Activated CD4-positive, alpha-beta T cell treated with anti-CD3 and anti-CD28 coated beads, Interleukin-2, amount 10 ng/mL, durations not matched to agents 24 days and 14 days (primary cell): Measurements from ENCODE around the gene METTL26. TPM values are rescaled to one million over a fixed set of nuclear protein-coding genes. Genes with fewer than 3 reads are reported as not detected.
A peak's percentile ranks its signal among the peaks of the same experiment; 100 is the strongest.

ENCODE experiments used
- DNase-seq: peaks from one replicate; pipeline ENCODE4 v3.0.0; 2022
- H3K27ac Mint-ChIP-seq: one replicate; pipeline ENCODE4 v1.8.0; 2022; ENCODE audit warnings: mild to moderate bottlenecking, mixed read lengths
- H3K27me3 Mint-ChIP-seq: one replicate; pipeline ENCODE4 v1.8.0; 2022; ENCODE audit warnings: mixed read lengths
- H3K36me3 Mint-ChIP-seq: one replicate; pipeline ENCODE4 v1.8.0; 2022; ENCODE audit warnings: low read depth, mild to moderate bottlenecking, mixed read lengths
- H3K4me1 Mint-ChIP-seq: one replicate; pipeline ENCODE4 v1.8.0; 2021; ENCODE audit warnings: mixed read lengths
- H3K4me3 Mint-ChIP-seq: one replicate; pipeline ENCODE4 v1.8.0; 2022; ENCODE audit warnings: mild to moderate bottlenecking, moderate library complexity, mixed read lengths
- H3K9me3 Mint-ChIP-seq: one replicate; pipeline ENCODE4 v1.8.0; 2021; ENCODE audit warnings: mixed read lengths
- intact Hi-C: fragments of 100-400 bp; cut with micrococcal nuclease; formaldehyde crosslinking; loops from one replicate; pipeline ENCODE4 v1.15.1; 2023
- total RNA-seq: library from RNA; stranded (reverse); gene quantifications from 2 replicates; pipeline ENCODE4 v1.2.3, GENCODE V29; 2022

Gene METTL26
- total RNA-seq, 1 donor from 2014 or later = 153 TPM

GRCh38 chr16:660132-660458, 24.0 kb upstream of the METTL26 start:
- intact Hi-C loops = loop anchor here (10.0 kb wide), 1 partner anchor 95 kb away; the partner anchor contains the start of genes NHLRC4, PIGQ and PRR35
- H3K4me3 Mint-ChIP-seq = no peak overlapping the region
- no peak for DNase-seq
- peaks cover 2% of the 10 kb centered on the region for H3K36me3 Mint-ChIP-seq
- H3K4me1 Mint-ChIP-seq = peaks cover 4% of the 10 kb centered on the region
- no peaks in the 10 kb centered on the region for H3K9me3 Mint-ChIP-seq
- no peaks in the 10 kb centered on the region for H3K27me3 Mint-ChIP-seq
- no peak overlapping the region for H3K27ac Mint-ChIP-seq

- no peak overlapping the region for H3K27ac Mint-ChIP-seq
- no peaks in the 10 kb centered on the region for H3K9me3 Mint-ChIP-seq
- H3K4me1 Mint-ChIP-seq = peaks cover 4% of the 10 kb centered on the region
- no peak for DNase-seq
- H3K36me3 Mint-ChIP-seq = peaks cover 2% of the 10 kb centered on the region
- intact Hi-C loops = loop anchor here (10.0 kb wide), 1 partner anchor 95 kb away; the partner anchor contains the start of genes NHLRC4, PIGQ and PRR35
- no peak overlapping the region for H3K4me3 Mint-ChIP-seq
- no peaks in the 10 kb centered on the region for H3K27me3 Mint-ChIP-seq
Observed at GRCh38 chr16:659618-660017, 23.5 kb upstream of the METTL26 start.

- Mint-ChIP-seq H3K27ac (no peak overlapping the region), H3K36me3 (peaks cover 2% of the 10 kb centered on the region), H3K4me3 (no peak overlapping the region), H3K27me3 (no peaks in the 10 kb centered on the region), H3K4me1 (peaks cover 4% of the 10 kb centered on the region), H3K9me3 (no peaks in the 10 kb centered on the region)
- no peak for DNase-seq
- intact Hi-C loops = no loop called here
Observed at GRCh38 chr16:658679-659571, 22.8 kb upstream of the METTL26 start.

- Mint-ChIP-seq H3K27me3 (no peaks in the 10 kb centered on the region), H3K36me3 (no peaks in the 10 kb centered on the region), H3K4me3 (no peak overlapping the region), H3K27ac (no peak overlapping the region), H3K9me3 (no peaks in the 10 kb centered on the region), H3K4me1 (peaks cover 4% of the 10 kb centered on the region)
- no peak for DNase-seq
- intact Hi-C loops = no loop called here
Observed at GRCh38 chr16:657487-657886, 21.4 kb upstream of the METTL26 start.

GRCh38 chr16:654034-654433, 17.9 kb upstream of the METTL26 start:
- Mint-ChIP-seq H3K36me3 (no peaks in the 10 kb centered on the region), H3K27me3 (no peaks in the 10 kb centered on the region), H3K27ac (no peak overlapping the region), H3K4me3 (no peak overlapping the region), H3K9me3 (no peaks in the 10 kb centered on the region), H3K4me1 (no peaks in the 10 kb centered on the region)
- DNase-seq = no peak
- intact Hi-C loops = no loop called here

- intact Hi-C loops = no loop called here
- Mint-ChIP-seq H3K4me3 (no peak overlapping the region), H3K27ac (no peak overlapping the region), H3K36me3 (peaks cover 2% of the 10 kb centered on the region), H3K27me3 (no peaks in the 10 kb centered on the region), H3K4me1 (no peaks in the 10 kb centered on the region), H3K9me3 (no peaks in the 10 kb centered on the region)
- no peak for DNase-seq
Observed at GRCh38 chr16:652454-653305, 16.6 kb upstream of the METTL26 start.

- no peak for DNase-seq
- no peak overlapping the region for H3K4me3 Mint-ChIP-seq
- H3K9me3 Mint-ChIP-seq = no peaks in the 10 kb centered on the region
- no peaks in the 10 kb centered on the region for H3K27me3 Mint-ChIP-seq
- intact Hi-C loops = no loop called here
- peaks cover 5% of the 10 kb centered on the region for H3K36me3 Mint-ChIP-seq
- peaks cover 1% of the 10 kb centered on the region for H3K4me1 Mint-ChIP-seq
- no peak overlapping the region for H3K27ac Mint-ChIP-seq
Observed at GRCh38 chr16:651844-652243, 15.7 kb upstream of the METTL26 start.

- Mint-ChIP-seq H3K4me1 (peaks cover 4% of the 10 kb centered on the region), H3K27ac (peak overlapping the region; percentile 11), H3K36me3 (peaks cover 9% of the 10 kb centered on the region), H3K9me3 (no peaks in the 10 kb centered on the region), H3K27me3 (no peaks in the 10 kb centered on the region), H3K4me3 (peak overlapping the region; percentile 79)
- DNase-seq = peak; percentile 77
- intact Hi-C loops = loop anchor here (1.0 to 2.0 kb wide), 4 partner anchors 8 to 61 kb away; partner anchors contain the start of genes JMJD8 and MCRIP2
Observed at GRCh38 chr16:649631-650030, 13.5 kb upstream of the METTL26 start.

- H3K36me3 Mint-ChIP-seq = peaks cover 10% of the 10 kb centered on the region
- peak within 1 kb of the TSS; percentile 86 for H3K4me3 Mint-ChIP-seq
- H3K27ac Mint-ChIP-seq = peak within 1 kb of the TSS; percentile 85
- intact Hi-C loops = loop anchor here (1.0 to 2.0 kb wide), 4 partner anchors 8 to 60 kb away; partner anchors contain the start of genes JMJD8 and MCRIP2
- DNase-seq = peak; percentile 98
- no peaks in the 10 kb centered on the region for H3K9me3 Mint-ChIP-seq
- peaks cover 7% of the 10 kb centered on the region for H3K4me1 Mint-ChIP-seq
- H3K27me3 Mint-ChIP-seq = no peaks in the 10 kb centered on the region
Observed at GRCh38 chr16:648781-649589, 12.9 kb upstream of the METTL26 start, which contains the start of gene WDR90. Gene WDR90, plus strand, starts transcription at chr16:649365. Its CDS starts 52 bp downstream, at chr16:649417.

- DNase-seq = peak; percentile 77
- intact Hi-C loops = loop anchor here (2.0 kb wide), 2 partner anchors 37 to 59 kb away; partner anchors contain the start of gene JMJD8
- H3K36me3 Mint-ChIP-seq = peaks cover 10% of the 10 kb centered on the region
- H3K27ac Mint-ChIP-seq = peak overlapping the region; percentile 85
- no peaks in the 10 kb centered on the region for H3K27me3 Mint-ChIP-seq
- H3K4me3 Mint-ChIP-seq = peak overlapping the region; percentile 86
- peaks cover 10% of the 10 kb centered on the region for H3K4me1 Mint-ChIP-seq
- no peaks in the 10 kb centered on the region for H3K9me3 Mint-ChIP-seq
Observed at GRCh38 chr16:648071-648780, 12.1 kb upstream of the METTL26 start.

- Mint-ChIP-seq H3K27me3 (no peaks in the 10 kb centered on the region), H3K36me3 (peaks cover 10% of the 10 kb centered on the region), H3K27ac (no peak overlapping the region), H3K4me3 (no peak overlapping the region), H3K9me3 (no peaks in the 10 kb centered on the region), H3K4me1 (peaks cover 10% of the 10 kb centered on the region)
- intact Hi-C loops = no loop called here
- no peak for DNase-seq
Observed at GRCh38 chr16:647173-647902, 11.2 kb upstream of the METTL26 start.

GRCh38 chr16:646679-647172, 10.6 kb upstream of the METTL26 start:
- H3K4me3 Mint-ChIP-seq = no peak overlapping the region
- no peaks in the 10 kb centered on the region for H3K27me3 Mint-ChIP-seq
- no peak overlapping the region for H3K27ac Mint-ChIP-seq
- no peaks in the 10 kb centered on the region for H3K9me3 Mint-ChIP-seq
- intact Hi-C loops = no loop called here
- no peak for DNase-seq
- peaks cover 10% of the 10 kb centered on the region for H3K36me3 Mint-ChIP-seq
- peaks cover 10% of the 10 kb centered on the region for H3K4me1 Mint-ChIP-seq
